MCF 10A (cell line): Measurements from ENCODE around the gene CCT5. TPM values are rescaled to one million over a fixed set of nuclear protein-coding genes. Genes with fewer than 3 reads are reported as not detected.

Experiments used
- BruUV-seq: library from RNA; stranded (reverse); fragments of 400-500 nt; replicated peaks from 2 replicates; lab custom pipeline; 2021; lab: Mats Ljungman, UMichigan
- CTCF ChIA-PET: fragments of 300-600 bp; sonication (Branson Sonifier 250); formaldehyde crosslinking; extraction: SDS; loops from one replicate; lab custom pipeline; 2021; ENCODE audit warnings: antibody characterized with exemption, inconsistent platforms; lab: Yijun Ruan, JAX
- POLR2A ChIA-PET: fragments of 300-600, 350-650 bp; sonication (Branson Sonifier 250); formaldehyde crosslinking; extraction: SDS; loops from one replicate; lab custom pipeline; 2020; ENCODE audit warnings: antibody characterized with exemption, inconsistent platforms; lab: Yijun Ruan, JAX
- DNase-seq: peaks from one replicate; pipeline ENCODE4 v3.0.0-alpha.2; 2018; ENCODE audit not compliant: unreplicated experiment
- H3K27ac Mint-ChIP-seq: one replicate; pipeline ENCODE4 v1.8.0; 2022; ENCODE audit warnings: mild to moderate bottlenecking, low read depth, mixed read lengths; ENCODE audit not compliant: unreplicated experiment
- H3K27me3 Mint-ChIP-seq: one replicate; pipeline ENCODE4 v1.8.0; 2022; ENCODE audit warnings: mixed read lengths; ENCODE audit not compliant: insufficient read depth, unreplicated experiment
- H3K36me3 Mint-ChIP-seq: one replicate; pipeline ENCODE4 v1.8.0; 2022; ENCODE audit warnings: mild to moderate bottlenecking, moderate library complexity, mixed read lengths; ENCODE audit not compliant: insufficient read depth, unreplicated experiment
- H3K4me1 Mint-ChIP-seq: one replicate; pipeline ENCODE4 v1.8.0; 2022; ENCODE audit warnings: mixed read lengths; ENCODE audit not compliant: insufficient read depth, unreplicated experiment
- H3K4me3 Mint-ChIP-seq: one replicate; pipeline ENCODE4 v1.8.0; 2022; ENCODE audit warnings: mild to moderate bottlenecking, moderate library complexity, mixed read lengths; ENCODE audit not compliant: unreplicated experiment
- H3K9me3 Mint-ChIP-seq: one replicate; pipeline ENCODE4 v1.8.0; 2022; ENCODE audit warnings: mixed read lengths; ENCODE audit not compliant: unreplicated experiment
- CTCF ChIP-seq: fragments of 200-600 bp; IDR thresholded peaks from one replicate; pipeline ENCODE4 v1.8.0; 2022; ENCODE audit warnings: antibody characterized with exemption, mild to moderate bottlenecking; ENCODE audit not compliant: unreplicated experiment
- intact Hi-C: fragments of 100-400 bp; cut with micrococcal nuclease; formaldehyde crosslinking; loops from 2 replicates; pipeline ENCODE4 v1.14.1; 2022
- total RNA-seq: library from RNA; stranded (reverse); gene quantifications from 2 replicates; pipeline ENCODE4 v1.2.3, GENCODE V29; 2022

CCT5 gene
- total RNA-seq, 1 experiment from 2014 or later: 322 TPM

GRCh38 chr5:10248378-10249260 lies 1.5 kb upstream of the CCT5 start:
- no TSS peak for BruUV-seq
- intact Hi-C loops: loop anchor here (1.0 kb wide), 1 partner anchor 19 kb away; no protein-coding TSS in a partner anchor

DNA sequence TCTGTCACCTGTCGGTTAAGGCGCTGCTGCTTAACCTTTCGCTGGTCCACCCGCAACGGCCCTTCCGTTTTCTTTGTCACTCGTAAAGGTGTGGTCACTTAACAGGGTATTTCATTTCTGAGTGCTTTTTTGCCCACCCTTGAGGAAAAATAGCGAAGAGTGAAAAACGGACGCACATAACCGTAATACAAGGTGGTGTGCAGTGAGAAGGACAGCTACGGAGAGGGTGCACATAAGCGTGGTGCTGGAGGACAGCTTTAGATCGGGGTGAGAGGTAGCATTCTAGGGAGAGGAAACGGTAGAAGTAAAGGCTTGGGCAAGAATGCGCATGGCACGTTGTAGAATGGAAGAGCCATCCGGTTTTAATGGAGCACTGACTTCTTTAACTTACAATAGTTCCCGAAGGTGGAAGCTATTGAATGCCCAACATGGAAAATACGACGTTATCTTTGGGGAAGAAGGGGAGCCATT lies 761 bp downstream of the CCT5 start:
- intact Hi-C loops: no loop called here
- Mint-ChIP-seq H3K4me3 (peak overlapping the region; percentile 84), H3K27ac (peak overlapping the region; percentile 100), H3K4me1 (peaks cover 24% of the 10 kb centered on the region), H3K27me3 (no peaks in the 10 kb centered on the region), H3K9me3 (no peaks in the 10 kb centered on the region), H3K36me3 (peaks cover 51% of the 10 kb centered on the region)
- ChIA-PET CTCF (interaction anchor here (0.7 to 1.6 kb wide), 4 partner anchors 12 to 33 kb away, joined by 3 to 6 read pairs (median 4); no protein-coding TSS in a partner anchor), POLR2A (interaction anchor here (0.7 to 3.7 kb wide), 12 partner anchors 8 to 914 kb away, joined by 3 to 41 read pairs (median 6); partner anchors contain the start of genes CMBL and MARCHF6)
- TF ChIP-seq CTCF: no peak
- DNase-seq: peak; percentile 27
- BruUV-seq: no TSS peak

More at GRCh38 chr5:10248378-10249260, 1.5 kb upstream of the CCT5 start:
- CTCF ChIA-PET: interaction anchor here (0.6 to 0.8 kb wide), 2 partner anchors 171 to 175 kb away, joined by 4 read pairs; no protein-coding TSS in a partner anchor
- Mint-ChIP-seq H3K9me3 (no peaks in the 10 kb centered on the region), H3K27ac (peak overlapping the region; percentile 100), H3K4me3 (peak overlapping the region; percentile 84), H3K27me3 (no peaks in the 10 kb centered on the region), H3K36me3 (peaks cover 34% of the 10 kb centered on the region), H3K4me1 (peaks cover 29% of the 10 kb centered on the region)
- POLR2A ChIA-PET: interaction anchor here (0.7 to 3.7 kb wide), 5 partner anchors 18 to 1071 kb away, joined by 3 to 41 read pairs (median 9); partner anchors contain the start of genes CMBL and MARCHF6
- no peak for DNase-seq
- TF ChIP-seq CTCF: no peak

- Mint-ChIP-seq H3K27me3 (no peaks in the 10 kb centered on the region), H3K4me1 (peaks cover 23% of the 10 kb centered on the region), H3K36me3 (peaks cover 57% of the 10 kb centered on the region), H3K27ac (peak overlapping the region; percentile 100), H3K9me3 (no peaks in the 10 kb centered on the region), H3K4me3 (peak overlapping the region; percentile 84)
- ChIA-PET POLR2A (interaction anchor here (0.7 to 3.7 kb wide), 10 partner anchors 8 to 914 kb away, joined by 3 to 41 read pairs (median 6); partner anchors contain the start of genes CMBL and MARCHF6), CTCF (interaction anchor here (0.7 to 2.1 kb wide), 5 partner anchors 11 to 1892 kb away, joined by 3 to 7 read pairs (median 4); no protein-coding TSS in a partner anchor)
- intact Hi-C loops: no loop called here
- peak; percentile 30 for DNase-seq
- TF ChIP-seq CTCF: no peak
- BruUV-seq: no TSS peak
These were observed 1.3 kb downstream of the CCT5 start for GRCh38 chr5:10251405-10251804.
